ENCODE measurements around the gene B4GALNT1. TPM values are rescaled to one million over a fixed set of nuclear protein-coding genes. Genes with fewer than 3 reads are reported as not detected.

The B4GALNT1 gene
- polyA plus RNA-seq, 1 donor (not counting 4 experiments of a cell fraction or from before 2014, with no cell fraction given) = 0.08 TPM

DNA sequence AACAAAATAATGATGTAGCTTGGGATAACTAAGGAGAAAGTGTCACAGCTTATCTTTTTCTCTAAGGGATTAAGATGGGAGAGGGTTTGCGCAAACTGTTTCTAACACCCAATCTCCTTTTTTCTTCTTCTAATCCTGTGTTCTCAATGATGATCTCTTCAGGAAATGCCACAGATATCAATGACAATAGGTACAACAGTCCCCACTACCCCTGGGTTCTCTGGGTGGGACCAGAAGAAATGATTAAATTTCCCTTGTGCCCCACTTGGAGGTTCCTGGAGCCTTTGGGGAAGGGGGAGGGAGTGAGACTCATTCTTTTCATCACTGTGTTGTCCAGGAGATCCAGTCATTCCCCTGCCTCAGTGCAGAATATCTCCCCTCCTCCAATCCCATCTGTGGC, 50.6 kb downstream of the B4GALNT1 start:
- Histone ChIP-seq H2AFZ (ENCODE audit: control insufficient read depth, low read length) (no peak overlapping the region), H3K9me1 (ENCODE audit: control insufficient read depth, extremely low read depth, insufficient read depth, low read length) (no peaks in the 10 kb centered on the region), H3K4me3 (ENCODE audit: control insufficient read depth in 2 of 3, extremely low read depth in 1 of 3, insufficient read depth in 2 of 3, low read depth in 1 of 3, low read length in 3 of 3) (no peak overlapping the region), H3K9me3 (ENCODE audit: control insufficient read depth, low read depth, low read length) (no peaks in the 10 kb centered on the region), H3K4me2 (ENCODE audit: control insufficient read depth, extremely low read depth, insufficient read depth, low read depth, low read length) (no peak overlapping the region), H3K4me1 (ENCODE audit: control insufficient read depth, extremely low read depth, insufficient read depth, low read length) (no peaks in the 10 kb centered on the region), H3K27ac (ENCODE audit: control insufficient read depth, insufficient read depth, low read length) (no peak overlapping the region), H3K27me3 (ENCODE audit: control insufficient read depth, extremely low read depth, insufficient read depth, low read length) (peaks cover 12% of the 10 kb centered on the region), H3K9ac (ENCODE audit: control insufficient read depth, extremely low read depth, insufficient read depth, low read length) (no peak overlapping the region), H3K79me2 (ENCODE audit: control insufficient read depth, insufficient read depth, low read length) (no peaks in the 10 kb centered on the region), H4K20me1 (ENCODE audit: control insufficient read depth, extremely low read depth, insufficient read depth, low read length) (no peaks in the 10 kb centered on the region), H3K36me3 (ENCODE audit: control insufficient read depth in 2 of 2, extremely low read depth in 1 of 2, insufficient read depth in 2 of 2, low read length in 2 of 2) (no peaks in the 10 kb centered on the region)
- no peak for DNase-seq (ENCODE audit: low read depth, low spot score)
- no peak for TF ChIP-seq EZH2 (IDR thresholded peaks at IDR 0.05; ENCODE audit: low read length)
- TF ChIP-seq, protein P1, sequence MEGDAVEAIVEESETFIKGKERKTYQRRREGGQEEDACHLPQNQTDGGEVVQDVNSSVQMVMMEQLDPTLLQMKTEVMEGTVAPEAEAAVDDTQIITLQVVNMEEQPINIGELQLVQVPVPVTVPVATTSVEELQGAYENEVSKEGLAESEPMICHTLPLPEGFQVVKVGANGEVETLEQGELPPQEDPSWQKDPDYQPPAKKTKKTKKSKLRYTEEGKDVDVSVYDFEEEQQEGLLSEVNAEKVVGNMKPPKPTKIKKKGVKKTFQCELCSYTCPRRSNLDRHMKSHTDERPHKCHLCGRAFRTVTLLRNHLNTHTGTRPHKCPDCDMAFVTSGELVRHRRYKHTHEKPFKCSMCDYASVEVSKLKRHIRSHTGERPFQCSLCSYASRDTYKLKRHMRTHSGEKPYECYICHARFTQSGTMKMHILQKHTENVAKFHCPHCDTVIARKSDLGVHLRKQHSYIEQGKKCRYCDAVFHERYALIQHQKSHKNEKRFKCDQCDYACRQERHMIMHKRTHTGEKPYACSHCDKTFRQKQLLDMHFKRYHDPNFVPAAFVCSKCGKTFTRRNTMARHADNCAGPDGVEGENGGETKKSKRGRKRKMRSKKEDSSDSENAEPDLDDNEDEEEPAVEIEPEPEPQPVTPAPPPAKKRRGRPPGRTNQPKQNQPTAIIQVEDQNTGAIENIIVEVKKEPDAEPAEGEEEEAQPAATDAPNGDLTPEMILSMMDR (optimal IDR thresholded peaks at IDR 0.05 in 1 of 3, IDR thresholded peaks at IDR 0.05 in 1 of 3, conservative IDR thresholded peaks at IDR 0.05 in 1 of 3; ENCODE audit: extremely low read depth in 1 of 3, insufficient read depth in 2 of 3, low read length in 3 of 3) = no peak
- dilution Hi-C loops (cut with MboI; ENCODE audit: extremely low pct_ligation_motif_present, low sequenced_read_pairs) = loop anchor here (25.0 kb wide), 1 partner anchor 155 kb away; the partner anchor contains the start of genes AGAP2 and TSPAN31
- no peak for FAIRE-seq

DNA sequence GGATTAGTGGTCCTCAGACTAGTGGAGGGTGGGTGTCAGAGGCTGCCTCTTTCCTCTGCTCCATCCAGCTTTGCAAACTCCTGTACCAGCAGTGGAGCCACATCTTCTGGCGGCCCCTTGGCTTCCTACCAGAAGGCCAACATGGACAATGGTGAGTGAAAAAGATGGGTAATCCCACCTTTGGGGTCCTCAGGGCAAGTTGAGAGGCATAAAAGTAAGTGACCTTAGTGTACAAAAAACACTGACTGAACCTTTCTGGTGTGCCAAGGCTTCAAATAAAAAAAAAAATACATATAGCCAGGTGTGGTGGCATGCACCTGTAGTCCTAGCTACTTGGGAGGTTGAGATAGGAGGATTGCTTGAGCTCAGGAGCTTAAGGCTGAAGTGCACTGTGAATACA, 51.2 kb downstream of the B4GALNT1 start:
- no peaks in the 10 kb centered on the region for H3K9me3 ChIP-seq (ENCODE audit: control insufficient read depth, low read depth, low read length)
- no peak for TF ChIP-seq EZH2 (IDR thresholded peaks at IDR 0.05; ENCODE audit: low read length)
- TF ChIP-seq, protein P1 (optimal IDR thresholded peaks at IDR 0.05 in 1 of 3, IDR thresholded peaks at IDR 0.05 in 1 of 3, conservative IDR thresholded peaks at IDR 0.05 in 1 of 3; ENCODE audit: extremely low read depth in 1 of 3, insufficient read depth in 2 of 3, low read length in 3 of 3) = no peak
- no peak for FAIRE-seq
- H3K4me3 ChIP-seq (ENCODE audit: control insufficient read depth in 2 of 3, extremely low read depth in 1 of 3, insufficient read depth in 2 of 3, low read depth in 1 of 3, low read length in 3 of 3) = no peak overlapping the region
- dilution Hi-C loops (cut with MboI; ENCODE audit: extremely low pct_ligation_motif_present, low sequenced_read_pairs) = loop anchor here (25.0 kb wide), 1 partner anchor 155 kb away; the partner anchor contains the start of genes AGAP2 and TSPAN31
- H4K20me1 ChIP-seq (ENCODE audit: control insufficient read depth, extremely low read depth, insufficient read depth, low read length) = no peaks in the 10 kb centered on the region
- H3K36me3 ChIP-seq (ENCODE audit: control insufficient read depth in 2 of 2, extremely low read depth in 1 of 2, insufficient read depth in 2 of 2, low read length in 2 of 2) = no peaks in the 10 kb centered on the region
- no peak for DNase-seq (ENCODE audit: low read depth, low spot score)
- H3K27ac ChIP-seq (ENCODE audit: control insufficient read depth, insufficient read depth, low read length) = no peak overlapping the region
- H2AFZ ChIP-seq (ENCODE audit: control insufficient read depth, low read length) = no peak overlapping the region
- no peaks in the 10 kb centered on the region for H3K79me2 ChIP-seq (ENCODE audit: control insufficient read depth, insufficient read depth, low read length)
- no peak overlapping the region for H3K9ac ChIP-seq (ENCODE audit: control insufficient read depth, extremely low read depth, insufficient read depth, low read length)
- H3K4me2 ChIP-seq (ENCODE audit: control insufficient read depth, extremely low read depth, insufficient read depth, low read depth, low read length) = no peak overlapping the region
- peaks cover 7% of the 10 kb centered on the region for H3K27me3 ChIP-seq (ENCODE audit: control insufficient read depth, extremely low read depth, insufficient read depth, low read length)
- H3K9me1 ChIP-seq (ENCODE audit: control insufficient read depth, extremely low read depth, insufficient read depth, low read length) = no peaks in the 10 kb centered on the region
- H3K4me1 ChIP-seq (ENCODE audit: control insufficient read depth, extremely low read depth, insufficient read depth, low read length) = no peaks in the 10 kb centered on the region

Measured in keratinocyte (primary cell).